ENCODE results near the gene CROCC.
"Not testable (repeated sequence)": the region's sequence is repeated elsewhere in the genome, so short reads cannot be mapped to it uniquely, and the experiment has no call there.

Gene CROCC, protein sequence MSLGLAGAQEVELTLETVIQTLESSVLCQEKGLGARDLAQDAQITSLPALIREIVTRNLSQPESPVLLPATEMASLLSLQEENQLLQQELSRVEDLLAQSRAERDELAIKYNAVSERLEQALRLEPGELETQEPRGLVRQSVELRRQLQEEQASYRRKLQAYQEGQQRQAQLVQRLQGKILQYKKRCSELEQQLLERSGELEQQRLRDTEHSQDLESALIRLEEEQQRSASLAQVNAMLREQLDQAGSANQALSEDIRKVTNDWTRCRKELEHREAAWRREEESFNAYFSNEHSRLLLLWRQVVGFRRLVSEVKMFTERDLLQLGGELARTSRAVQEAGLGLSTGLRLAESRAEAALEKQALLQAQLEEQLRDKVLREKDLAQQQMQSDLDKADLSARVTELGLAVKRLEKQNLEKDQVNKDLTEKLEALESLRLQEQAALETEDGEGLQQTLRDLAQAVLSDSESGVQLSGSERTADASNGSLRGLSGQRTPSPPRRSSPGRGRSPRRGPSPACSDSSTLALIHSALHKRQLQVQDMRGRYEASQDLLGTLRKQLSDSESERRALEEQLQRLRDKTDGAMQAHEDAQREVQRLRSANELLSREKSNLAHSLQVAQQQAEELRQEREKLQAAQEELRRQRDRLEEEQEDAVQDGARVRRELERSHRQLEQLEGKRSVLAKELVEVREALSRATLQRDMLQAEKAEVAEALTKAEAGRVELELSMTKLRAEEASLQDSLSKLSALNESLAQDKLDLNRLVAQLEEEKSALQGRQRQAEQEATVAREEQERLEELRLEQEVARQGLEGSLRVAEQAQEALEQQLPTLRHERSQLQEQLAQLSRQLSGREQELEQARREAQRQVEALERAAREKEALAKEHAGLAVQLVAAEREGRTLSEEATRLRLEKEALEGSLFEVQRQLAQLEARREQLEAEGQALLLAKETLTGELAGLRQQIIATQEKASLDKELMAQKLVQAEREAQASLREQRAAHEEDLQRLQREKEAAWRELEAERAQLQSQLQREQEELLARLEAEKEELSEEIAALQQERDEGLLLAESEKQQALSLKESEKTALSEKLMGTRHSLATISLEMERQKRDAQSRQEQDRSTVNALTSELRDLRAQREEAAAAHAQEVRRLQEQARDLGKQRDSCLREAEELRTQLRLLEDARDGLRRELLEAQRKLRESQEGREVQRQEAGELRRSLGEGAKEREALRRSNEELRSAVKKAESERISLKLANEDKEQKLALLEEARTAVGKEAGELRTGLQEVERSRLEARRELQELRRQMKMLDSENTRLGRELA (N-terminal part only)

GRCh38 chr1:16921391-16922185 lies at the start of gene CROCC:
Gene CROCC (plus strand): TSS chr1:16921931. CDS start chr1:16922019, 88 bp downstream.
- peak; percentile 81 for DNase-seq
- peak; percentile 58 for ATAC-seq

GRCh38 chr1:16872152-16873075 lies 49.3 kb upstream of the CROCC start:
- DNase-seq (peak; percentile 87), ATAC-seq (peak; percentile 97)

DNA sequence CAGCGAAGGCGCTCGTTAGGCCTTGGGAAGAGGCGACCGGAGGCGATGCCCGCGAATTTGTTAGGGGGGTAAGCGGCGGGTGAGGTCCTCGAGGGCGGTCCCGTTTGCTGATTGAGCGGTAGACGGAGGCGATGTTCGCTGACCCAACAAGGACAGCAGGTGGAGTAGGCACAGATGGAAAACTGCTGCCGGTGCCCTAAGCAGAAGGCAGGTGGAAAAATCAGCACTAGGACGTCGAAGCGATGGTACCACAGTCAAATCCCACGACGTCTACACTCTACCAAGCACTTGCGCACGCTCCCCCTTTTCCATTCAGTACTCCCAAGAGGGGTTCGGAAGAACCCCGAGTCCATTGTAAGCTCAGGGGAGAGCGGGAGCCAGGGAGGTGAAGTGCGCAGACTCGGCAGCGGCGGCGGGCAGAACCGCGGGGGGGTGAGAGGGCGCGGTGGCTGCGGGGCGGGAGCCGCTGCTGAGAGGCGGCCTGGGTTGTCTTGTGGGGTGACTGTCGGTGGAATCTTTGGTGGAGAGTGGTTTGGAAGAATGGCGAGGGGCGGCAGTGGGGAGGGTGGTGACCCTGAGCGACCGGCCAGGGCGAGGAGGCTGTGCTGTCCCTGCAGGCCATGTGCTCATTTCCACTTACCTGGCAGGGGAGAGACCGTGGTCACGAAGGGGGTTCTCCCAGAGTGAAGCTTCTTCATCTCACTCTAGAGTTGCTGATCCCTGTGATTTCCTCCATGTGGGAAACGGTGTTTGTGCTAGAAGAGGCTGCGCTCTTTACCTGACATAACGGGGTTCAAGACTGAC lies 48.5 kb upstream of the CROCC start:
- DNase-seq = peak; percentile 48
- ATAC-seq = not testable (repeated sequence)

- not testable (repeated sequence) for DNase-seq, ATAC-seq
These were observed 46.6 kb upstream of the CROCC start for GRCh38 chr1:16874968-16875765.

GRCh38 chr1:16881742-16882141 lies 40.0 kb upstream of the CROCC start:
- not testable (repeated sequence) for DNase-seq, ATAC-seq

DNA sequence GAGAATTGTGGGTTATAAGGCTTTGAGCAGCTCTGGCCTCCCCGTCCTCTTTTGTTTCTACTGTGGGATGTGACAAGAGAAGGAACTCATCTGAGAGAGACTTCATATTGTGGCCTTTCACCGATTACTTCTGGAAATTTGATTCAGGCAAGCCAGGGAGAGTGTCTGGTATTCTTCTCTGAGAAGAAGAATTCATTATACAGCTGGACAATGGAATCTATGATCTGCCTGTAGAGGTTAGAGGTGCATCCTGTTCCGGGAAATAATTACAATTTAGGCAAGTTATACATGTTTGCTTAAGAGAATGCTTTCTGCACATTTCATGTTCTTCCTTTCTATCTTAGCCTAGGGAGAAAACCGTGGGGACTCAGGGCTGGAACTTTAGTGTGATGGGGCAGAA lies 38.7 kb upstream of the CROCC start:
- DNase-seq = no peak
- ATAC-seq = no peak

- ATAC-seq, DNase-seq: not testable (repeated sequence)
These were observed 37.2 kb upstream of the CROCC start for GRCh38 chr1:16884487-16884886.

- DNase-seq = no peak
- no peak for ATAC-seq
These were observed 34.7 kb upstream of the CROCC start for GRCh38 chr1:16886860-16887605.

GRCh38 chr1:16888860-16889816 lies 32.6 kb upstream of the CROCC start:
- peak; percentile 73 for ATAC-seq
- DNase-seq = peak; percentile 89

GRCh38 chr1:16890539-16891021 lies 31.2 kb upstream of the CROCC start:
- ATAC-seq, DNase-seq: not testable (repeated sequence)

GRCh38 chr1:16891057-16891456 lies 30.7 kb upstream of the CROCC start:
- ATAC-seq, DNase-seq: not testable (repeated sequence)

DNA sequence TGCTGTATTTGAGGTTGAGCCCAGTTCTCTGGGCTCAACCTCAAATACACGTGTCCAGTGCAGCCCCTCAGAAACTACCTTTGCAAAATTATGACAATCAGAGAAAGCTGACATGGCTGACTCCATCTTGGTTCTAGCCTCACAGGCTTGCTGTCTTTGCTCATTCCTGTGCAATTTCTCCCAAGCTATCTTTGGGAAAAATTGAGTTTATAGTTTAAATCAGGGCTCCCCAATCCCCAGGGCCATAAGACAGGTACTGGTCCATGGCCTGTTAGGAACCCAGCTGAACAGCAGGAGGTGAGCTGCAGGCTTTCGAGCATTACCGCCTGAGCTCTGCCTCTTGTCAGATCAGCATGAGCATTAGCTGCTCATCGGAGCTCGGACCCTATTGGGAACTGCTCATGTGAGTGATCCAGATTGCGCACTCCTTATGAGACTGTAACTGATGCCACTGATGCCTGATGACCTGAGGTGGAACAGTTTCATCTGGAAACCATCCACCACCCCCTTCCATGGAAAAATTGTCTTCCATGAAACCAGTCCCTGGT lies 28.7 kb upstream of the CROCC start:
- not testable (repeated sequence) for DNase-seq, ATAC-seq

- not testable (repeated sequence) for DNase-seq, ATAC-seq
These were observed 27.9 kb upstream of the CROCC start for GRCh38 chr1:16893796-16894195.

DNA sequence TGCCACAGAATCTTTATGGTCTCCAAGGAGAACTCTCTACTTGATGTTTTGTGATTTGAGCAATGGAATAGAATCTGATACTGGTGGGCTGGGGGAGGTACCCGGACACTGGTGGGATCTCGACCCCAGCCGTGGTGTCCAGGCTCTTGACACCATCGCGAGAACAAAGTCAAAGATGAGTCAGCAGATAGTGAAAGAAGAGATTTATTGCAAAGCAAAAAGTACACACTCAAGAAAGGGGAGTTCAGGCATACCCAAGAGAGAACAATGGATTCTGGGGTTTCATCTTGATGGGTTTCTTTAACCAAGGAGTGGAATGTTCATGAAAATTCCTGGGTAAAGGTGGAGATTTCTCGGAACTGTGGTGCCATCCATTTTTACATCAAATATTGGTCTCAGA lies 27.4 kb upstream of the CROCC start:
- ATAC-seq, DNase-seq: not testable (repeated sequence)

DNA sequence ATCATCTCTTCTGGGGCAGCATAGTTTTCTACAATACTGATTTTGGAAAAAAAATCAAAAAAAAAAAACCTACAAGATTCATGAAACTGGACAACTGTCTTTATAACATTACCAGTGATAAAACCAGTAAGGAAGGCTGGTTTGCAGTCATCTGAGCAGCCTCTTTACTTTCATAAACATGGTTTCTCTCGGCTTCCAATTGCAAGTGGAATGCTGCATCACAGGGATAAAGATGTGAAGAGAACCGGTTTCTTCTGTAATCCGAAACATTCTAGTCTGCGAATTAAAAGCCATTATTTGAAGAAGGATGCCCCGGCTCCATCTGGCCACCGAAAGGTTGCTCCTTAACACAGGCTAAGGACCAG lies 26.5 kb upstream of the CROCC start:
- not testable (repeated sequence) for ATAC-seq

More for the DNA sequence above, 26.5 kb upstream of the CROCC start:
- not testable (repeated sequence) for DNase-seq
